CD14-positive monocyte (primary cell): ENCODE data around the gene GAL3ST2. TPM values are rescaled to one million over a fixed set of nuclear protein-coding genes. Genes with fewer than 3 reads are reported as not detected.

Experiments
- DNase-seq, 3 donors: peaks; one replicate each; pipeline ENCODE4 v3.0.0-alpha.2; 2011 to 2022
- H2AFZ ChIP-seq: 2 replicates; pipeline ENCODE4 v1.6.0; 2012; ENCODE audit warnings: mild to moderate bottlenecking, low read depth, low read length, inconsistent platforms; ENCODE audit not compliant: insufficient read depth, poor library complexity, severe bottlenecking
- H3K27ac ChIP-seq, 2 donors: 1 replicate in 1 of 2; 2 replicates in 1 of 2; pipeline ENCODE4 v1.5.1; 2012 to 2013; ENCODE audit warnings: low read length in 2 of 2, control low read depth in 1 of 2, inconsistent platforms in 1 of 2, low read depth in 1 of 2, mild to moderate bottlenecking in 1 of 2
- H3K27me3 ChIP-seq, 2 donors: one replicate each; pipeline versions ENCODE4 v1.6.0 to v1.6.1; 2011 to 2013; ENCODE audit warnings: low read length in 2 of 2; ENCODE audit not compliant: control insufficient read depth in 2 of 2, insufficient read depth in 2 of 2
- H3K36me3 ChIP-seq, 2 donors: replicated peaks in 1 of 2; 1 replicate in 1 of 2; 2 replicates in 1 of 2; pipeline versions ENCODE4 v1.5.1 to v1.6.1; 2012 to 2013; ENCODE audit warnings: low read length in 2 of 2, control low read depth in 1 of 2, inconsistent platforms in 1 of 2, mild to moderate bottlenecking in 1 of 2; ENCODE audit not compliant: insufficient read depth in 2 of 2, control insufficient read depth in 1 of 2
- H3K4me1 ChIP-seq, 2 donors: 1 replicate in 1 of 2; 2 replicates in 1 of 2; pipeline versions ENCODE4 v1.5.1 to v1.6.1; 2012 to 2013; ENCODE audit warnings: low read length in 2 of 2, control low read depth in 1 of 2, inconsistent platforms in 1 of 2, mild to moderate bottlenecking in 1 of 2, moderate library complexity in 1 of 2; ENCODE audit not compliant: insufficient read depth in 2 of 2, control insufficient read depth in 1 of 2
- H3K4me2 ChIP-seq: replicated peaks from 2 replicates; pipeline ENCODE3; 2012; ENCODE audit warnings: low read length, moderate library complexity, mild to moderate bottlenecking; ENCODE audit not compliant: poor library complexity, severe bottlenecking; ENCODE audit errors: extremely low read depth
- H3K4me3 ChIP-seq, 3 experiments: fragments of 200-600 bp in 1 of 3; sonication (generic) in 1 of 3; replicated peaks in 1 of 3; 1 replicate in 2 of 3; 2 replicates in 1 of 3; pipeline ENCODE4 v1.5.1; 2011 to 2013; ENCODE audit warnings: low read length in 3 of 3, mild to moderate bottlenecking in 3 of 3, control low read depth in 2 of 3, low read depth in 2 of 3, inconsistent platforms in 1 of 3, moderate library complexity in 1 of 3
- H3K79me2 ChIP-seq: 2 replicates; pipeline ENCODE4 v1.6.0; 2012; ENCODE audit warnings: mild to moderate bottlenecking, control low read depth, inconsistent platforms, low read length, moderate library complexity; ENCODE audit not compliant: insufficient read depth
- H3K9ac ChIP-seq: 2 replicates; pipeline ENCODE4 v1.6.0; 2017; ENCODE audit warnings: low read length, mild to moderate bottlenecking; ENCODE audit not compliant: insufficient read depth, poor library complexity, severe bottlenecking
- H3K9me3 ChIP-seq, 2 donors: replicated peaks in 1 of 2; 1 replicate in 1 of 2; 2 replicates in 1 of 2; pipeline versions ENCODE4 v1.5.1 to v1.6.1; 2012 to 2013; ENCODE audit warnings: low read length in 2 of 2, control low read depth in 1 of 2; ENCODE audit not compliant: control insufficient read depth in 1 of 2, insufficient read depth in 1 of 2
- H4K20me1 ChIP-seq: 2 replicates; pipeline ENCODE4 v1.6.0; 2012; ENCODE audit warnings: mild to moderate bottlenecking, low read length, control low read depth, moderate library complexity; ENCODE audit not compliant: insufficient read depth
- H3K27ac Mint-ChIP-seq, 7 donors: one replicate each; pipeline ENCODE4 v1.8.0; 2020; ENCODE audit warnings: mild to moderate bottlenecking in 7 of 7, mixed read lengths in 7 of 7, moderate library complexity in 6 of 7, inconsistent platforms in 2 of 7
- H3K27me3 Mint-ChIP-seq, 3 donors: one replicate each; pipeline ENCODE4 v1.8.0; 2021 to 2022; ENCODE audit warnings: low read depth in 3 of 3, mild to moderate bottlenecking in 3 of 3, mixed read lengths in 3 of 3, moderate library complexity in 3 of 3, inconsistent platforms in 1 of 3
- H3K36me3 Mint-ChIP-seq, 2 donors: one replicate each; pipeline ENCODE4 v1.8.0; 2020; ENCODE audit warnings: mixed read lengths in 2 of 2, inconsistent platforms in 1 of 2, mild to moderate bottlenecking in 1 of 2
- H3K4me1 Mint-ChIP-seq: one replicate; pipeline ENCODE4 v1.8.0; 2020; ENCODE audit warnings: mild to moderate bottlenecking, mixed read lengths
- H3K4me3 Mint-ChIP-seq, 2 donors: one replicate each; pipeline ENCODE4 v1.8.0; 2020; ENCODE audit warnings: mild to moderate bottlenecking in 2 of 2, mixed read lengths in 2 of 2, moderate library complexity in 1 of 2
- H3K9me3 Mint-ChIP-seq, 7 donors: one replicate each; pipeline ENCODE4 v1.8.0; 2020 to 2022; ENCODE audit warnings: mixed read lengths in 7 of 7, mild to moderate bottlenecking in 6 of 7, moderate library complexity in 6 of 7, inconsistent platforms in 2 of 7
- CTCF ChIP-seq: fragments of 200-600 bp; IDR thresholded peaks from one replicate; pipeline ENCODE4 v1.8.0; 2022; ENCODE audit warnings: antibody characterized with exemption, mild to moderate bottlenecking
- WGBS: methylation state at CpG from one replicate; pipeline ENCODE4 v1.1.5; 2013; ENCODE audit warnings: missing lambda C conversion rate; ENCODE audit not compliant: insufficient coverage; 5-methylcytosine and 5-hydroxymethylcytosine counted together
- intact Hi-C, 2 donors: fragments of 100-400 bp; cut with micrococcal nuclease; formaldehyde crosslinking; loops; one replicate each; pipeline versions ENCODE4 v1.15.0 to v1.15.1; 2023
- polyA plus RNA-seq, 3 donors: library from polyadenylated mRNA; depleted of rRNA in 1 of 3; unstranded in 2 of 3; stranded (reverse) in 1 of 3; fragments of 300-500 nt in 2 of 3; fragments of >200 nt in 1 of 3; fragmentation: Illumina TruSeq in 2 of 3; gene quantifications; 1 replicate in 2 of 3; 2 replicates in 1 of 3; pipeline ENCODE4 v1.2.3, GENCODE V29; 2012 to 2021

Gene GAL3ST2
- polyA plus RNA-seq, 3 donors: not detected

- Mint-ChIP-seq H3K36me3 (no peaks in the 10 kb centered on the region), H3K9me3 (peaks cover 0 to 10% (median 3%) of the 10 kb centered on the region in 7 donors), H3K27me3 (peaks cover 7 to 17% (median 8%) of the 10 kb centered on the region in 3 donors), H3K4me1 (peaks cover under 1% of the 10 kb centered on the region), H3K27ac (peak overlapping the region in 2 of 7 donors; percentile 24 to 75), H3K4me3 (no peak overlapping the region)
- intact Hi-C loops: no loop called here
- no peak overlapping the region for H3K4me3 ChIP-seq
- H4K20me1 ChIP-seq: no peaks in the 10 kb centered on the region
- no peak overlapping the region for H3K4me2 ChIP-seq
- H3K9me3 ChIP-seq: no peaks in the 10 kb centered on the region
- H3K27ac ChIP-seq: no peak overlapping the region
- no peaks in the 10 kb centered on the region for H3K36me3 ChIP-seq
- no peak overlapping the region for H2AFZ ChIP-seq
- no peak for DNase-seq
- no peaks in the 10 kb centered on the region for H3K79me2 ChIP-seq
- no peaks in the 10 kb centered on the region for H3K27me3 ChIP-seq
- no peak overlapping the region for H3K9ac ChIP-seq
- WGBS: 94% methylated on average over 20 of the region's 22 CpGs
- TF ChIP-seq CTCF: no peak
- no peaks in the 10 kb centered on the region for H3K4me1 ChIP-seq
Observed at GRCh38 chr2:241777170-241777685, 606 bp downstream of the GAL3ST2 start.

GRCh38 chr2:241777686-241778627 is 1.3 kb downstream of the GAL3ST2 start:
- Mint-ChIP-seq H3K9me3 (peaks cover 0 to 14% (median 10%) of the 10 kb centered on the region in 7 donors), H3K27ac (peak overlapping the region in 3 of 7 donors; percentile 24 to 40 (median 34)), H3K4me3 (no peak overlapping the region), H3K27me3 (peaks cover 7 to 15% (median 12%) of the 10 kb centered on the region in 3 donors), H3K36me3 (no peaks in the 10 kb centered on the region), H3K4me1 (no peaks in the 10 kb centered on the region)
- no peaks in the 10 kb centered on the region for H3K27me3 ChIP-seq
- H2AFZ ChIP-seq: no peak overlapping the region
- no peak overlapping the region for H3K27ac ChIP-seq
- DNase-seq: peak in 1 of 3 donors; percentile 1
- H3K4me2 ChIP-seq: no peak overlapping the region
- TF ChIP-seq CTCF: no peak
- H3K79me2 ChIP-seq: no peaks in the 10 kb centered on the region
- intact Hi-C loops: no loop called here
- no peaks in the 10 kb centered on the region for H3K36me3 ChIP-seq
- peaks cover 0 to 3% of the 10 kb centered on the region in 2 donors for H3K9me3 ChIP-seq
- 77% methylated on average over 19 of the region's 21 CpGs for WGBS
- H3K9ac ChIP-seq: no peak overlapping the region
- H3K4me3 ChIP-seq: no peak overlapping the region
- H3K4me1 ChIP-seq: no peaks in the 10 kb centered on the region
- no peaks in the 10 kb centered on the region for H4K20me1 ChIP-seq
